ENCODE results near the gene CFAP57. TPM values are rescaled to one million over a fixed set of nuclear protein-coding genes. Genes with fewer than 3 reads are reported as not detected.
"Not testable (repeated sequence)": the region's sequence is repeated elsewhere in the genome, so short reads cannot be mapped to it uniquely, and the experiment has no call there.

Gene CFAP57
- not detected in 2 replicates for total RNA-seq

DNA sequence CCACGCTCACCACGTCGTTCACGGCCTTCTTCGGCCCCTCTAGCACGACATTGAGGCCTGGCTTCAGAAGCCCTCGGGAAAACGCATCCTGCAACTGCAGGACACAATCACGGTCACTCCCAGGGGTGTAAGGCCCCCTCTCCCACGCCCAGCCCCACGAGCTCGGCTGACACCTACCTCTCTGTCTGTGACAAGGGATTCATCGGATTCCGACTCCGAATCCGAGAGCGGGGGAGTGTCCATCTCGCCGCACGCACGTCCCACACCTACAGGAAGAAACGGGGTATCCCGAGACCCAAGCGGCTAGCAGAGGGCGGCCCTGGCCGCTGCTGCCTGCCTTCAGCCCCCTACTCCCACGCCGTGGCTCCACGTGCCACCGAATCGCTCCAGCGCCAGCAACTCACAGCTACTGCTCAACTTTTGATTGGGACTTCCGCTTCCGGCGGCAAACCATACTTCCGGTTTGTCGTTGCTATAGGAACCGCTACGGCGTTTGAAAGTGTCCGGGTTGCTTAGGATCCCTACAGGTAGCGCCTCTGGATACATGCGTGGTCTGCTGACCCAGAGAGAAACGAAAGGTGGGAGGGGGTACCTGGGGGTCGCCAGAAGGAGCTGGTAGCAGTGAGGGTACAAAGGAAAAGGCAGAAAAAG, at the start of gene CFAP57, which contains the start of gene EBNA1BP2:
CFAP57 (plus strand) TSS at position 455 of the 651 bp plus-strand sequence. CDS start 424 bp downstream, outside the sequence.
EBNA1BP2 (minus strand) TSS at position 415 of the 651 bp plus-strand sequence; CDS start at position 243, 172 bp downstream.
- Mint-ChIP-seq H3K36me3 (ENCODE audit: low read depth) (peaks cover 43% of the 10 kb centered on the region), H3K27ac (peak within 1 kb of the TSS; percentile 86), H3K4me3 (peak within 1 kb of the TSS; percentile 96), H3K9me3 (no peaks in the 10 kb centered on the region), H3K27me3 (ENCODE audit: insufficient read depth) (peaks cover 20% of the 10 kb centered on the region), H3K4me1 (ENCODE audit: low read depth) (peaks cover 16% of the 10 kb centered on the region)
- peak; percentile 89 for DNase-seq (ENCODE audit: low spot score)
- intact Hi-C loops (cut with micrococcal nuclease), result loop anchor here (1.0 to 10.0 kb wide), 15 partner anchors 186 to 1459 kb away; partner anchors contain the start of genes C1orf50, CDC20, ELOVL1 and FOXJ3

DNA sequence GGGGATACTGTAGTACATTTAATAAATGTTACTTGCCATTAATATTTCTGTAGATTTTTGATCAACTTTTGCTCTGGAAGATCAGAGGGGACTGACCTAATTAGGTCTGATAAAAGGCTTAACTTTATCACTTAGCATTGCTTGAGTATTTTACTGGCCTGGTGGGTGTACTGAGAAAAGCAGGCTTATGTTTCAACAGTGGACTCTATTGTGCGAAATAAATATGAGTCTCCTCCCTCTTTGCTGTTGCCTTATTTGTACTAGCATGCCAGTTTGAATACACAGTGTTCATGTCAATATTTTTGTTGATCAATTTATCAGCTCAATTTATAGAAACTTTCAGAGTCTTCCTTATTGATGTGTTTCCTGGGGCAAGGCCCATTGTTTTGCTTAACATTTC, 49.1 kb upstream of the CFAP57 start:
- Mint-ChIP-seq H3K9me3 (no peaks in the 10 kb centered on the region), H3K4me1 (ENCODE audit: low read depth) (no peaks in the 10 kb centered on the region), H3K36me3 (ENCODE audit: low read depth) (no peaks in the 10 kb centered on the region), H3K4me3 (no peak overlapping the region), H3K27me3 (ENCODE audit: insufficient read depth) (peaks cover 8% of the 10 kb centered on the region), H3K27ac (no peak overlapping the region)
- intact Hi-C loops (cut with micrococcal nuclease), result no loop called here
- no peak for DNase-seq (ENCODE audit: low spot score)

- no peaks in the 10 kb centered on the region for H3K36me3 Mint-ChIP-seq (ENCODE audit: low read depth)
- H3K4me1 Mint-ChIP-seq (ENCODE audit: low read depth), result no peaks in the 10 kb centered on the region
These were observed 43.3 kb upstream of the CFAP57 start for GRCh38 chr1:43128816-43129215.

DNA sequence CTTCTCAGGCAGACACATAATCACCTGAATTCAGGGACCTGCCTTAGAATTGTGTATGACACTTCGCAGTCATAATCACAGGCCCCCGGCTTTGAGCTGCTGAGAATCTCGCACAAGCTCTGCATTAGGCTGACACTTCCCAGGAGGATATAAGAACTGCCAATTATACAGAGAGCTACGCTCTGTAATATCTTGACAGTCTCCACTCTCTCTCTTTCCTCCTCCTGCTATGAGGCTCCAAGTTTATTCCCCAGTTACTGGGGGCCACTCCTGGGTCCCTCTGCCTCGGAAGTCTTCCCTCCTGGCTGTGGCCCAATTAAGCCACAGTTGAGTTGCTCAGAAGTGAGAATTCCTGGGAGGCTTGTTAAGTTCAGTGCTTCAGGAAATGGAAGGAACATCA, 42.7 kb upstream of the CFAP57 start:
- Mint-ChIP-seq H3K4me1 (ENCODE audit: low read depth) (no peaks in the 10 kb centered on the region), H3K27ac (no peak overlapping the region), H3K9me3 (no peaks in the 10 kb centered on the region), H3K27me3 (ENCODE audit: insufficient read depth) (peaks cover 16% of the 10 kb centered on the region), H3K36me3 (ENCODE audit: low read depth) (no peaks in the 10 kb centered on the region), H3K4me3 (no peak overlapping the region)
- intact Hi-C loops (cut with micrococcal nuclease), result no loop called here
- no peak for DNase-seq (ENCODE audit: low spot score)

More at GRCh38 chr1:43128816-43129215, 43.3 kb upstream of the CFAP57 start:
- H3K4me3 Mint-ChIP-seq, result no peak overlapping the region
- H3K27me3 Mint-ChIP-seq (ENCODE audit: insufficient read depth), result peaks cover 12% of the 10 kb centered on the region
- no peak for DNase-seq (ENCODE audit: low spot score)
- intact Hi-C loops (cut with micrococcal nuclease), result no loop called here
- H3K27ac Mint-ChIP-seq, result no peak overlapping the region
- H3K9me3 Mint-ChIP-seq, result no peaks in the 10 kb centered on the region

- no peak overlapping the region for H3K4me3 Mint-ChIP-seq
- H3K9me3 Mint-ChIP-seq, result no peaks in the 10 kb centered on the region
- no peaks in the 10 kb centered on the region for H3K4me1 Mint-ChIP-seq (ENCODE audit: low read depth)
- no peaks in the 10 kb centered on the region for H3K36me3 Mint-ChIP-seq (ENCODE audit: low read depth)
- H3K27ac Mint-ChIP-seq, result no peak overlapping the region
- H3K27me3 Mint-ChIP-seq (ENCODE audit: insufficient read depth), result peaks cover 12% of the 10 kb centered on the region
- intact Hi-C loops (cut with micrococcal nuclease), result no loop called here
- DNase-seq (ENCODE audit: low spot score), result no peak
These were observed 38.1 kb upstream of the CFAP57 start for GRCh38 chr1:43134068-43134467.

GRCh38 chr1:43134640-43135039, 37.5 kb upstream of the CFAP57 start:
- DNase-seq (ENCODE audit: low spot score), result no peak
- intact Hi-C loops (cut with micrococcal nuclease), result no loop called here
- no peaks in the 10 kb centered on the region for H3K36me3 Mint-ChIP-seq (ENCODE audit: low read depth)
- H3K4me3 Mint-ChIP-seq, result no peak overlapping the region
- H3K27ac Mint-ChIP-seq, result no peak overlapping the region
- H3K27me3 Mint-ChIP-seq (ENCODE audit: insufficient read depth), result peaks cover 12% of the 10 kb centered on the region
- H3K4me1 Mint-ChIP-seq (ENCODE audit: low read depth), result no peaks in the 10 kb centered on the region
- no peaks in the 10 kb centered on the region for H3K9me3 Mint-ChIP-seq

DNA sequence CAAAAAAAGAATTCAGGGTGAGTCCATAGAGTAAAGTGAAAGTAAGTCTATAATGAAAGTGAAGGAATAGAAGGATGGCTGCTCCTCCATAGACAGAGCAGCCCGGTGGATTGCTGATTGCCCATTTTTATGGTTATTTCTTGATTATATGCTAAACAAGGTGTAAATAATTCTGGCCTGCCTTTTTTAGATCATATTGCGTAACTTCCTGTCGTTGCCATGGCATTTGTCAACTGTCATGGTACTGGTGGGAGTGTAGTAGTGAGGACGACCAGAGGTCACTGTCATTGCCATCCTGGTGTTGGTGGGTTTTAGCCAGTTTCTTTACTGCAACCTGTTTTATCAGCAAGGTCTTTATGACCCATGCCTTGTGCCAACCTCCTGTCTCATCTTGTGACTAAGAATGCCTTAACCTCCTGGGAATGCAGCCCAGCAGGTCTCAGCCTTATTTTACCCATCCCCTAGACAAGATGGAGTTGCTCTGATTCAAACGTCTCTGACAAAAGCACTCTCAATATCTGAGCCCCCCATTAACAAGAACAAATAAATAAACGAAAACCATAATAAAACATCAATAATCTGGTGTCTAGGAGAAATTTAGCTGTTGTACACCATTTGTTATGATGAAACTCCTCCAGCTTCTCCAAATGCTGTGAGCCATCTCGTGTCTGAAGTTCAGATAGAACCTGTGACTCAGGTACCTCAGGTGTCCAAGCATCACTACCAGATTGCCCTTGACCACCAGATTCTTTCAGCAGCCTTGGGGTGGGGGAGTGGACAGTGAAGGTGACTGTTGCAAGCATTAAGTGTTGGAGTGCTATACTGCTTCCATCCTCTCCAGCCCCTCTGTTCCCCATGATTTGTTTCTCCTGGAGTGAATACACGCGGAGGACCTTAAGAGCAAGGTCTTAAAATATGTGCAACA, 36.0 kb upstream of the CFAP57 start:
- H3K4me1 Mint-ChIP-seq (ENCODE audit: low read depth), result no peaks in the 10 kb centered on the region
- H3K36me3 Mint-ChIP-seq (ENCODE audit: low read depth), result no peaks in the 10 kb centered on the region
- intact Hi-C loops (cut with micrococcal nuclease), result no loop called here

GRCh38 chr1:43137445-43138052, 34.6 kb upstream of the CFAP57 start:
- Mint-ChIP-seq H3K27ac (no peak overlapping the region), H3K4me3 (no peak overlapping the region), H3K9me3 (peaks cover 3% of the 10 kb centered on the region), H3K27me3 (ENCODE audit: insufficient read depth) (peaks cover 15% of the 10 kb centered on the region), H3K4me1 (ENCODE audit: low read depth) (no peaks in the 10 kb centered on the region), H3K36me3 (ENCODE audit: low read depth) (no peaks in the 10 kb centered on the region)
- intact Hi-C loops (cut with micrococcal nuclease), result no loop called here
- DNase-seq (ENCODE audit: low spot score), result no peak

More for the DNA sequence above, 36.0 kb upstream of the CFAP57 start:
- peaks cover 12% of the 10 kb centered on the region for H3K27me3 Mint-ChIP-seq (ENCODE audit: insufficient read depth)
- no peak overlapping the region for H3K4me3 Mint-ChIP-seq
- peaks cover 3% of the 10 kb centered on the region for H3K9me3 Mint-ChIP-seq
- DNase-seq (ENCODE audit: low spot score), result no peak
- H3K27ac Mint-ChIP-seq, result no peak overlapping the region

DNA sequence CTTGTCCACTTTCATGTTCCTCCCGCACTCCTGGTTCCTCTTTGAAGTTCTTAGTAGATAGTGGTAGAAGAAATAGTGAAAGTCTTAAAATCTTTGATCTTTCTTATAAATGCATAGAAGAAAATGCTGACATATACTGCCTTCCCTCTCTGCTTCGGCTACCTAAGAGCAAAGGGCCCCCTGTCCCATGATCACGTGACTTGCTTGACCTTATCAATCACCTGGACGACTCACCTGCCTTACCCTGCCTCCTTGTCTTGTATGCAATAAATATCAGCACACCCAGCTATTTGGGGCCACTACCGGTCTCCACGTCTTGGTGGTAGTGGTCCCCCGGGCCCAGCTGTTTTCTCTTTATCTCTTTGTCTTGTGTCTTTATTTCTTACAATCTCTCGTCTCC, 32.8 kb upstream of the CFAP57 start:
- H3K4me3 Mint-ChIP-seq; DNase-seq (ENCODE audit: low spot score); H3K27ac Mint-ChIP-seq; H3K36me3 Mint-ChIP-seq (ENCODE audit: low read depth); H3K9me3 Mint-ChIP-seq; intact Hi-C loops (cut with micrococcal nuclease); H3K4me1 Mint-ChIP-seq (ENCODE audit: low read depth): not testable (repeated sequence)
- peaks cover 16% of the 10 kb centered on the region for H3K27me3 Mint-ChIP-seq (ENCODE audit: insufficient read depth)

DNA sequence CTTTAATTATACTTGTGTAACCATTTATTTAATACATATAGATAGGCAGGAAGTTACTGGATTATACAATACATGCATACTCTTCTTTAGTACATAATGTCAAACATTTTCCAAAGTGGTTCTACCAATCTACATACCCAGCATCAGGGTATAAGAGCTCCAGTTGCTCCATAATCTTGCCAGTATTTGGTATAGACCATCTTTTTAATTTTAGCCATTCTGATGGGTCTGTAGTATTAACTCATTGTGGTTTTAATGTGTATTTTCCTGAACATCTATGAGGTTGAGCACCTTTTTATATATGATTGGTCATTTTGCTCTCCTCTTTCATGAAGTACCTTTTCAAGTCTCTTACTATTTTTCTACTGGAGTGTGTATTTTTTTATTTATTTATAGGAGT, 32.1 kb upstream of the CFAP57 start:
- no peaks in the 10 kb centered on the region for H3K36me3 Mint-ChIP-seq (ENCODE audit: low read depth)
- DNase-seq (ENCODE audit: low spot score), result no peak
- peaks cover 3% of the 10 kb centered on the region for H3K9me3 Mint-ChIP-seq
- no peak overlapping the region for H3K4me3 Mint-ChIP-seq
- intact Hi-C loops (cut with micrococcal nuclease), result no loop called here
- H3K4me1 Mint-ChIP-seq (ENCODE audit: low read depth), result no peaks in the 10 kb centered on the region
- no peak overlapping the region for H3K27ac Mint-ChIP-seq
- peaks cover 17% of the 10 kb centered on the region for H3K27me3 Mint-ChIP-seq (ENCODE audit: insufficient read depth)

GRCh38 chr1:43140583-43140982, 31.5 kb upstream of the CFAP57 start:
- no peak for DNase-seq (ENCODE audit: low spot score)
- Mint-ChIP-seq H3K9me3 (peaks cover 3% of the 10 kb centered on the region), H3K27ac (no peak overlapping the region), H3K36me3 (ENCODE audit: low read depth) (no peaks in the 10 kb centered on the region), H3K27me3 (ENCODE audit: insufficient read depth) (peaks cover 18% of the 10 kb centered on the region), H3K4me1 (ENCODE audit: low read depth) (no peaks in the 10 kb centered on the region), H3K4me3 (no peak overlapping the region)
- intact Hi-C loops (cut with micrococcal nuclease), result no loop called here

GRCh38 chr1:43143441-43143888, 28.7 kb upstream of the CFAP57 start:
- Mint-ChIP-seq H3K36me3 (ENCODE audit: low read depth) (no peaks in the 10 kb centered on the region), H3K27me3 (ENCODE audit: insufficient read depth) (peaks cover 31% of the 10 kb centered on the region), H3K9me3 (peaks cover 3% of the 10 kb centered on the region), H3K27ac (no peak overlapping the region), H3K4me3 (no peak overlapping the region), H3K4me1 (ENCODE audit: low read depth) (no peaks in the 10 kb centered on the region)
- no peak for DNase-seq (ENCODE audit: low spot score)
- intact Hi-C loops (cut with micrococcal nuclease), result no loop called here
